Hematopoietic multipotent progenitor cell treated with erythropoietin and hydrocortisone succinate and interleukin-3 and kit ligand, for 6 days (in vitro differentiated cells): ENCODE measurements around the gene FRY.
A peak's percentile ranks its signal among the peaks of the same experiment; 100 is the strongest.

Experiments used
- DNase-seq: peaks from one replicate; pipeline ENCODE4 v3.0.0-alpha.2; 2015

FRY gene

DNA sequence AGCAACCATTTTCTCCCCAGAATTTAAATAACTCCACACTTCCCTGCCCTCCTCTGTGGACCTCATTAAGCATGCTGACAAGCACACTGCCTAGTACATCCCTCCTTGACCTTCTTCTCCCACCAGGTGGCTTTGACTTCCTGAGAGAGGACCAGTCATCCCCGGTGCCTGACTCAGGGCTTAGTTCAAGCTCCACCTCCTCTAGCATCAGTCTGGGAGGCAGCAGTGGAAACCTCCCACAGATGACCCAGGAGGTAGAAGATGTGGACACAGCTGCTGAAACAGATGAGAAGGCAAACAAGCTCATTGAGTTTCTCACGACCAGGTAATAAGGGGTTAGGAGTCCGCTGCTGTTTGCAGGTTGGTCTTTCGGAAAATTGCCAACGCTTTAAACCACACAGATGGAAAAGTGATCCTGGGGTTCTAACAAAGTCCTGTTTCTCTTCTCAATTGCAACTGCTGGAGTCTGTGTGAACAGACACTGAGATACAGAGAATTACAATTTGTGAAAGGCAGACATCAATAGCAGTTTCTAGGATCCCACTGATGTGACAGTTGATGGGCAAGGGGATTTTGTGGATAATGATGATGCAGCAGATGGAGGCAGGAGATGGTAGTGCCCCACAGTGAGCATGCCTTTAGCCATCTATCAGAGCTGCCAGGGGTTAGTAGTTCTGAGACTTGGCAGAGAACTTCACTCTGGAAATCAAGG lies 196.9 kb downstream of the FRY start:
- no peak for DNase-seq

- DNase-seq: no peak
Observed at GRCh38 chr13:32229443-32229842, 197.9 kb downstream of the FRY start.

DNA sequence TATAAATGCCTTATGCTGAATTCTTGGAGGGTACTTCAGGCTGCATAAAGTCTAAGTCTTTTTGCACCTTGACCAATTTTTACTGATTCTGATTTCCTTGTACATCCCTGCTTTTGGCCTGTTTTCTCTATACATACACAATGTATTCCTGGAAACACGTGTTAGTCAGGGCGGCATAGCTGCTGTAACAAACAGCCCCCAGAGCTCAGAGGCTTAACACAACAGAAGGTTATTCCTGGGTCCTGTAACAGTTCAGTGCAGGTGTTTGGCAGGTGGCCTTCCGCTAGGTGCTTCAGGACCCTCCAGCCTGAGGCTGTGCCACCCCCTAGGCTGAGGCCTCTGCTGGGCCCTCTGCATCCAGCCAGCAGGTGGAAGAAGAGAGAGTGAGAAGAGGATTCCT lies 200.7 kb downstream of the FRY start:
- no peak for DNase-seq

GRCh38 chr13:32233062-32233461 lies 201.5 kb downstream of the FRY start:
- no peak for DNase-seq

GRCh38 chr13:32234914-32235313 lies 203.3 kb downstream of the FRY start:
- DNase-seq: peak; percentile 72

GRCh38 chr13:32237681-32238080 lies 206.1 kb downstream of the FRY start:
- no peak for DNase-seq

DNA sequence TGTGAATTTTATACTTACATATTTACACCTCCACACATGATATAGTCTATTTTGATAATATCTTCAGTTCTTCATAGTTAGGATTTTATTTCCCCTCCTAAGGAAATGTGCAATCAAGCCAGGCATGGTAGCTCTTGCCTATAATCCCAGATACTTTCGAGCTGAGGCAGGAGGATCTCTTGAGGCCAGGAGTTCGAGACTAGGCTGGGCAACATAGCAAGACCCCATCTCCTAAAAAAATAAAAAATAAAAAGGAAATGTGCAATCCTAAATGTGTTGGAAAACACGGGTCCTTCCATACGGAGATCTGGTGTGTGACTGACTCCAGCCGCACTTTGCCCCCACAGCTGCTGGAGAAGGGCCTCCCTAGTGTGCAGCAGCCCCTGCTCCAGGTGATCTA lies 212.1 kb downstream of the FRY start:
- no peak for DNase-seq

GRCh38 chr13:32245555-32245954 lies 214.0 kb downstream of the FRY start:
- no peak for DNase-seq

DNA sequence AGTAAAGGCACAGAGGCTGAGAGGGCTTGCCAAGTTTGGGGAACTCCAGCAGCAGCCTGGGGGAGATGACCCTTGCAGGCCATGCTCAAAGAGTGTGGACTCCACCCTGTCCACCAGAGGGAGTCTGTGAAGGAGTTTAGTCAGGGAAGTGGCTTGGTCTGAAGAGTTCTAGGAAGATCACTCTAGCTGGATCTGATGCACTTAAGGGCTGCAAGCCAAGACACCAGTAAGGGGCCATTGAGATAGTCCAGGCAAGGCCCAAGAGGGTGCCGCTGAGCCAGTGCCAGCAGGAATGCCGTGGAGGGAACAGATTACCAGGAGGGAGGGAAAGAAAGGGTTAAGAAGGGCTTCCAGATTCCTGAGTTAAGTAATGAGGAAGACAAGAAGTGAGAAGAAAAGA lies 214.9 kb downstream of the FRY start:
- DNase-seq: peak; percentile 89

GRCh38 chr13:32247887-32248286 lies 216.3 kb downstream of the FRY start:
- no peak for DNase-seq

- no peak for DNase-seq
Observed at GRCh38 chr13:32248801-32249200, 217.2 kb downstream of the FRY start.

DNA sequence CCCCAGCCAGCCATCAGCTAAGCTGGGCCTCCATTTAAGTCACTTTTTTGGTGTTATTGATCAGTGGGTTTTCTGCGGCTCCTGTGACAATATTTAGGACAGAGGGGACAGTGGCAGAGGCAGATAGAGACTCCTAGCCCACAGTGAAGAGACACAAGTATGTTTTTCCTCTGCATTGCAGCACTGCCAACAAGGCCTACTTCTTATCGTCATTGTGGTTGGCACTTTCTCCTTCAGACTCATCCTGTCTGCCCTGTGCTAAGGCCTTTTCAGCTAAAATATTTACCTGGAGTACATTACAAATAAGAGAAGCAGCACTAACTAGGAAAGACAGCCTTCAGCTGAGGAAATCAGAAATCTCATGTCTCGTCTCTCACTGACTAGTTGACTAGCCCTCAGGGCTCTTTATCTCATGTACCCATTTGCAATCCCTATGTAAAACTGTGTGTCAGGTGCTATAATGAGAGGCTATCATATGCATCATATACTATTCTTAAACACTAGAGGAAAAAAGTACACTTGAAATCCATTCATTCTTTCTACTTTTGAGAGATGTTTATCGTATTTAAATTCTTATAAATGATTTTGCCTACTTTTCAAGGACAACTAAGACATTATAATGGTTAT lies 221.4 kb downstream of the FRY start:
- DNase-seq: peak; percentile 24

DNA sequence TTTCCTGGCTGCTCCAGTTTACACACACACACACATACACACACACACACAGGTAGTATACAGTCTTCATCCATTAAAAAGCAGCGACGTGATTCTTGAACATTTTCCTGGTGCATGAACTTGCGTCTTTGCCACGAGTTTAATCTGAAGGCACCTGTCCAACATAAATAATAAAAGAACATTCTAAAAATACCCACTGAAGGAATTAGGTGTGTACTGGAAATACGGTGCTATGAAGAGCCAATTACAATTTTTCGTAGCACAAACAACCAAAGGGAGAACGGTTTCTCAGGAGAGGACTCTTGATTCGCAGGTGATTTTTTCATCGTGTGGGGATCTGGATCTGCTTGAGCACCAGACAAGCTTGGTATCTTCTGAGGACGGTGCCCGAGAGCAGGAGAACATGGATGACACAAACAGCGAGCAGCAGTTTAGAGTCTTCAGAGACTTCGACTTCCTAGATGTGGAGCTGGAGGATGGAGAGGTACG lies 222.4 kb downstream of the FRY start:
- DNase-seq: no peak

- peak; percentile 28 for DNase-seq
Observed at GRCh38 chr13:32254416-32254815, 222.8 kb downstream of the FRY start.

GRCh38 chr13:32254916-32255723 lies 223.5 kb downstream of the FRY start:
- DNase-seq: no peak

GRCh38 chr13:32255724-32256109 lies 224.1 kb downstream of the FRY start:
- no peak for DNase-seq

- DNase-seq: no peak
Observed at GRCh38 chr13:32256243-32256642, 224.7 kb downstream of the FRY start.

GRCh38 chr13:32257649-32258048 lies 226.1 kb downstream of the FRY start:
- DNase-seq: no peak

DNA sequence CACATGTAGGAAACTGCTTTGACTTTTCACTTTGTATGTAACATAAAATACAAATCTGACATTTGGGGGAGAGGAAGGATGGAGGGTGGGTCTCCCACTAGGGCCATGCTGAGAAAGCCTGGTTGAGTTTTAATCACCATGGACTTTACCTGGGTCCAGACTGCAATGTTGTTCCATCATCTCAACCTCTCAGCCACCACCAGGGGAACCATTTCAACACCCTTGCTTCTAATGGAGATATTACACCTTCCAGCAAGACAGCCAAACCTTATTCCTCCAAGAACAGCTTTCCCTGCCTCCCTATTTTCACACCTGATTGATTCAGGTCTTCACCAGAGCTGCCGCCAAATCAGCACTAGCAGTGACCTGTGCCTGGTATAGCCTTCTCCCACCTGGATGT lies 227.5 kb downstream of the FRY start:
- DNase-seq: no peak

DNA sequence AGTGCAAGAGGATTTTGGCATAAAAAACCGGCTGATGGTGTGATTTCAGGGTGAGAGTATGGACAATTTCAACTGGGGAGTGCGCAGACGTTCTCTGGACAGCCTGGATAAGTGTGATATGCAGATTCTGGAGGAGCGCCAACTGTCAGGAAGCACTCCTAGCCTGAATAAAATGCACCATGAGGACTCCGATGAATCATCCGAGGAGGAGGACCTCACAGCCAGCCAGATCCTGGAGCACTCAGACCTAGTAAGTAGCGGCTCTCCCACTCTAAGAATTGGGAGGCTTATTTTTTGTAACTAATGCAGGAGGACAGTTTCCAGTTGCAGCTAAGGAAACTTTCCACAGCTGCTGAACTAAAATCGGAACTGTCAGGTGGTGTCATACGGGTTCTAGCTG lies 230.0 kb downstream of the FRY start:
- DNase-seq: peak; percentile 43

- DNase-seq: no peak
Observed at GRCh38 chr13:32262165-32262564, 230.6 kb downstream of the FRY start.

GRCh38 chr13:32262619-32263018 lies 231.0 kb downstream of the FRY start:
- no peak for DNase-seq

- no peak for DNase-seq
Observed at GRCh38 chr13:32264407-32264806, 232.8 kb downstream of the FRY start.

- DNase-seq: no peak
Observed at GRCh38 chr13:32265726-32266125, 234.2 kb downstream of the FRY start.
